GM18505 (cell line): ENCODE data around the gene HMX1.

Experiments
- ATAC-seq: cut with Tn5 transposase; IDR thresholded peaks from one replicate; pipeline ENCODE4 v1.9.1; 2021; ENCODE audit not compliant: unreplicated experiment
- POLR2A ChIP-seq: IDR thresholded peaks from 4 replicates; pipeline ENCODE4 v1.6.1; 2011; ENCODE audit warnings: borderline replicate concordance; ENCODE audit not compliant: insufficient read depth, insufficient read length; ENCODE audit errors: extremely low read depth

Gene HMX1

GRCh38 chr4:8913121-8913857 lies 41.6 kb upstream of the HMX1 start:
- ATAC-seq = no peak
- no peak for TF ChIP-seq POLR2A

- TF ChIP-seq POLR2A = no peak
- ATAC-seq = no peak
Measured at GRCh38 chr4:8912506-8912905, 40.9 kb upstream of the HMX1 start.

- ATAC-seq = no peak
- TF ChIP-seq POLR2A = no peak
Measured at GRCh38 chr4:8912089-8912455, 40.4 kb upstream of the HMX1 start.

- no peak for ATAC-seq
- no peak for TF ChIP-seq POLR2A
Measured at GRCh38 chr4:8911316-8912088, 39.9 kb upstream of the HMX1 start.

GRCh38 chr4:8910822-8911315 lies 39.2 kb upstream of the HMX1 start:
- no peak for TF ChIP-seq POLR2A
- ATAC-seq = no peak

GRCh38 chr4:8910100-8910821 lies 38.6 kb upstream of the HMX1 start:
- ATAC-seq = no peak
- TF ChIP-seq POLR2A = no peak

- no peak for TF ChIP-seq POLR2A
- no peak for ATAC-seq
Measured at GRCh38 chr4:8909548-8909947, 37.9 kb upstream of the HMX1 start.

- no peak for ATAC-seq
- no peak for TF ChIP-seq POLR2A
Measured at GRCh38 chr4:8908206-8908893, 36.7 kb upstream of the HMX1 start.

GRCh38 chr4:8907596-8908205 lies 36.1 kb upstream of the HMX1 start:
- no peak for TF ChIP-seq POLR2A
- no peak for ATAC-seq

GRCh38 chr4:8906991-8907595 lies 35.5 kb upstream of the HMX1 start:
- TF ChIP-seq POLR2A = no peak
- no peak for ATAC-seq

- no peak for TF ChIP-seq POLR2A
- ATAC-seq = no peak
Measured at GRCh38 chr4:8906668-8906970, 35.0 kb upstream of the HMX1 start.
